PC-3 (cell line): ENCODE data around the gene PHGDH. TPM values are rescaled to one million over a fixed set of nuclear protein-coding genes. Genes with fewer than 3 reads are reported as not detected.
A peak's percentile ranks its signal among the peaks of the same experiment; 100 is the strongest.

Experiments
- ATAC-seq: fragments of 200-7000 bp; cut with Tn5 transposase; 2 replicates; pipeline ENCODE4 v1.9.1; 2020; ENCODE audit warnings: mild to moderate bottlenecking, moderate library complexity
- BruUV-seq: library from RNA; stranded (reverse); fragments of 400-500 nt; replicated peaks from 2 replicates; lab custom pipeline; 2021; lab: Mats Ljungman, UMichigan
- CTCF ChIA-PET: fragments of 300-600 bp; sonication (Branson Sonifier 250); formaldehyde crosslinking; loops from one replicate; lab custom pipeline; 2022; ENCODE audit warnings: antibody characterized with exemption; lab: Charles Lee
- POLR2A ChIA-PET: fragments of 300-600 bp; sonication (Branson Sonifier 250); formaldehyde crosslinking; loops from one replicate; lab custom pipeline; 2022; ENCODE audit warnings: antibody characterized with exemption; ENCODE audit not compliant: unreplicated experiment; lab: Charles Lee
- DNase-seq: peaks from one replicate; pipeline ENCODE4 v3.0.0-alpha.2; 2015
- H2AFZ ChIP-seq: fragments of 300-600 bp; sonication (generic); 2 replicates; pipeline ENCODE4 v1.6.0; 2016; ENCODE audit warnings: antibody characterized with exemption, low read length
- H3F3A ChIP-seq: fragments of 300-600 bp; sonication (generic); one replicate; pipeline ENCODE4 v1.6.0; 2017; ENCODE audit warnings: antibody characterized with exemption, low read length, control low read depth, mild to moderate bottlenecking; ENCODE audit not compliant: unreplicated experiment
- H3K27ac ChIP-seq: fragments of 300-600 bp; sonication (generic); 2 replicates; pipeline ENCODE4 v1.5.1; 2016; ENCODE audit warnings: mild to moderate bottlenecking, low read length
- H3K27me3 ChIP-seq: fragments of 300-600 bp; sonication (generic); 2 replicates; pipeline ENCODE4 v1.6.1; 2016; ENCODE audit warnings: low read length, mixed read lengths
- H3K36me3 ChIP-seq: fragments of 300-600 bp; sonication (generic); 2 replicates; pipeline ENCODE4 v1.6.1; 2016; ENCODE audit warnings: low read depth, mixed run types, low read length, mixed read lengths
- H3K4me1 ChIP-seq: fragments of 300-600 bp; sonication (generic); 2 replicates; pipeline ENCODE4 v1.5.1; 2016; ENCODE audit warnings: low read length; ENCODE audit not compliant: insufficient read depth
- H3K4me2 ChIP-seq: fragments of 300-600 bp; sonication (generic); 2 replicates; pipeline ENCODE4 v1.6.0; 2016; ENCODE audit warnings: low read length
- H3K4me3 ChIP-seq: fragments of 300-600 bp; sonication (generic); 2 replicates; pipeline ENCODE4 v1.5.1; 2016; ENCODE audit warnings: mild to moderate bottlenecking, low read length, mixed read lengths
- H3K79me2 ChIP-seq: fragments of 300-600 bp; sonication (generic); 2 replicates; pipeline ENCODE4 v1.6.1; 2017; ENCODE audit warnings: low read length, mixed read lengths
- H3K9ac ChIP-seq: fragments of 300-600 bp; sonication (generic); 2 replicates; pipeline ENCODE4 v1.6.0; 2016; ENCODE audit warnings: mild to moderate bottlenecking, low read length
- H3K9me2 ChIP-seq: fragments of 300-600 bp; sonication (generic); replicated peaks from 2 replicates; pipeline ENCODE4 v1.6.1; 2016; ENCODE audit warnings: mixed run types, low read length, mixed read lengths
- H3K9me3 ChIP-seq: fragments of 300-600 bp; sonication (generic); 2 replicates; pipeline ENCODE4 v1.6.1; 2016; ENCODE audit warnings: low read length, mixed read lengths
- H4K20me1 ChIP-seq: fragments of 300-600 bp; sonication (generic); 2 replicates; pipeline ENCODE4 v1.6.1; 2016; ENCODE audit warnings: low read length, mixed read lengths
- CTCF ChIP-seq: fragments of 300-600 bp; sonication (generic); conservative IDR thresholded peaks from 2 replicates; pipeline ENCODE4 v1.5.1; 2017; ENCODE audit warnings: antibody characterized with exemption, low read depth, mild to moderate bottlenecking, low read length
- EZH2 ChIP-seq: fragments of 300-600 bp; sonication (generic); IDR thresholded peaks from one replicate; pipeline ENCODE4 v1.6.1; 2017; ENCODE audit warnings: antibody characterized with exemption, mild to moderate bottlenecking, low read length; ENCODE audit not compliant: unreplicated experiment
- EZH2phosphoT487 ChIP-seq: fragments of 300-600 bp; sonication (generic); IDR thresholded peaks from 2 replicates; pipeline ENCODE4 v1.6.1; 2018; ENCODE audit warnings: mild to moderate bottlenecking, antibody characterized with exemption, low read length, borderline replicate concordance
- intact Hi-C: fragments of 100-400 bp; cut with micrococcal nuclease; formaldehyde crosslinking; loops from 2 replicates; pipeline ENCODE4 v1.9.0; 2023
- total RNA-seq: library from RNA; depleted of rRNA; stranded (reverse); fragments of >200 nt; gene quantifications from 2 replicates; pipeline ENCODE4 v1.2.3, GENCODE V29; 2014

Gene PHGDH
- total RNA-seq, 1 experiment from 2014 or later, result 134 TPM

DNA sequence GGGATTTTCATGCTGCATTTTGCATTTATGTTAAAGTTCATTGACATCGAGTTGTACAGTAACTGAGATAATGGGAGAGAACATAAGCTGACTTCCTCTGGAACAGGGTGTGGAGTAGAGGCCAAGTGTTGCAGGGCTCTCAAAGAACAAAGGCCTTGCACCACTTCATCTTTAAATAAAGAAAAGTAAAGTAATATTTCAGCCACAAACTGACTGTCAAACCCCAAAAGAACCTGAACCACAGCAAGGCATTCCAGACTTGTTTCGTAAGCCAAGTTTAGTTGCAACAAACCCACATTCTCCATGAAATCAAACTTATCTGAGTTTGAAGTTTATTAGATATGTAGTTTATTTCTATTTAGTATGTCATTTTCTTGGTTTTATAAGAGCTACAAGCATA, 76.0 kb downstream of the PHGDH start:
- Histone ChIP-seq H3K9me2 (no peaks in the 10 kb centered on the region), H3K4me1 (peaks cover 73% of the 10 kb centered on the region), H4K20me1 (no peaks in the 10 kb centered on the region), H3K4me2 (peak overlapping the region; percentile 33), H3K27me3 (no peaks in the 10 kb centered on the region), H3K4me3 (no peak overlapping the region), H3K9ac (no peak overlapping the region), H3K36me3 (no peaks in the 10 kb centered on the region), H2AFZ (no peak overlapping the region), H3K79me2 (no peaks in the 10 kb centered on the region), H3K9me3 (no peaks in the 10 kb centered on the region), H3K27ac (peak overlapping the region; percentile 74), H3F3A (no peaks in the 10 kb centered on the region)
- BruUV-seq, result no TSS peak
- POLR2A ChIA-PET, result no interaction called here
- CTCF ChIA-PET, result no interaction called here
- intact Hi-C loops, result loop anchor here (10.0 kb wide), 1 partner anchor 113 kb away; no protein-coding TSS in a partner anchor
- no peak for TF ChIP-seq CTCF
- no peak for TF ChIP-seq EZH2phosphoT487
- no peak for TF ChIP-seq EZH2
- peak; percentile 63 for DNase-seq
- ATAC-seq, result peak; percentile 46

DNA sequence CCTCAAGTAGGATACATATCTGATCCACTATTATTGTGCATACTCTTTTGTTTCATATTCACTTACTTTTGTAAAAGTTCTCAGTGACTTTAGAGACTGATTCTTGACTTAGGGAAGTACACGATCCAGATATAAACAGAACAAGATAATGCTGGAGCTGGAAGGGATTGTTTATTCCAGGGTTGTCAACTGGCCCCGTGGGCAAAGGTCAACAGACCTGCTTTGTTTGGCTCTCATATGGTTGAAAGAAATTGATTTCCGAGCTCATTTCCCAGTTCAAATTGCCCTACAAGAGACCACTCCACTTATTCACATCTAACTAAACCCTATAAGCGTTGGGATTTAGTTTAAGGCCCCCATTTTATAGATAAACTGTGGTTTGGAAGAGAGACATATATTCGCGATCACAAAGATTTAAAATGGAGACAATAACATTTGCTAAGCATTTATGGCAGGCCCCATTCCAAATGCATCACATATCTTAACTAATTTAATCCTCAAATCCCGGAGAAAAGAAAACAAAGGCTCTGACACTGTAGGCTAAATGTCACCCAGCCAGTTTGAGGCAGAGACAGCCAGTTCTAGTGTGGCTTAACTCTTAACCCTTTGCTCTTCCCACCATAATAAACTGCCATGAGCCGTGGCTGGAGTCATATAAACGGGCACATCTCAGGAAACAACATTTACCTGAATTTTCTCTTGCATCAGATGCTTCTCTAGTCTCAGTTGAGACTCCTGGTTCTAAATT, 78.9 kb downstream of the PHGDH start:
- no peaks in the 10 kb centered on the region for H3K79me2 ChIP-seq
- H3K9me3 ChIP-seq, result no peaks in the 10 kb centered on the region
- no peak overlapping the region for H3K27ac ChIP-seq
- ChIA-PET CTCF (no interaction called here), POLR2A (no interaction called here)
- no peak overlapping the region for H3K4me2 ChIP-seq
- H3K9ac ChIP-seq, result no peak overlapping the region
- TF ChIP-seq CTCF (no peak), EZH2phosphoT487 (no peak), EZH2 (no peak)
- no peaks in the 10 kb centered on the region for H4K20me1 ChIP-seq
- no peaks in the 10 kb centered on the region for H3K27me3 ChIP-seq
- no peaks in the 10 kb centered on the region for H3K9me2 ChIP-seq
- H3K36me3 ChIP-seq, result no peaks in the 10 kb centered on the region
- intact Hi-C loops, result no loop called here
- H3K4me1 ChIP-seq, result peaks cover 50% of the 10 kb centered on the region
- H3K4me3 ChIP-seq, result no peak overlapping the region
- BruUV-seq, result no TSS peak
- no peaks in the 10 kb centered on the region for H3F3A ChIP-seq
- DNase-seq (peak; percentile 16), ATAC-seq (no peak)
- H2AFZ ChIP-seq, result peak overlapping the region; percentile 39; the same call in 1 of the 2 replicates

DNA sequence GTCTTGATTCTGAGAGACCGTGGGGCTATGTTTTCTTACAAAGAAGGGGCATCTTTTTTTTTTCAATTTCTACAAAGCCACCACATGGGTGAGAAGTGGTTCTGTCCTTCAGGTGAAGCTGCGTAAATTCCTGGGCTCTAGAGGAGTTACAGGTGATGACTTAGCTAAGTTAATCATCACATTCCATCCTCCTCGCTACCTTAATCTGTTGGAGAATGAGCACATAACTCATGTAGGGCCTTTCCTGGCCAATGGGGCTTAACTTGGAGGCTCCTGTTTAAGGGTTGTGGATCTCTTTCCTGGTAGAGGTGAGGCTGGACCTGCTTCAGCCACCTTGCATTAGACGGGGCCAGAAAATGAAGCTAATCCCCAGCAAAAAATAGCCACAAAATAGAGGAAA, 79.6 kb downstream of the PHGDH start:
- no peaks in the 10 kb centered on the region for H3K9me3 ChIP-seq
- no peaks in the 10 kb centered on the region for H4K20me1 ChIP-seq
- no peaks in the 10 kb centered on the region for H3F3A ChIP-seq
- DNase-seq, result peak; percentile 27
- H3K9me2 ChIP-seq, result no peaks in the 10 kb centered on the region
- H3K27ac ChIP-seq, result no peak overlapping the region
- intact Hi-C loops, result no loop called here
- H3K4me1 ChIP-seq, result peaks cover 44% of the 10 kb centered on the region
- ChIA-PET POLR2A (interaction anchor here (0.7 kb wide), 1 partner anchor 126 kb away, joined by 5 read pairs; no protein-coding TSS in a partner anchor), CTCF (no interaction called here)
- no peaks in the 10 kb centered on the region for H3K36me3 ChIP-seq
- peak overlapping the region; percentile 39; the same call in 1 of the 2 replicates for H2AFZ ChIP-seq
- ATAC-seq, result no peak
- TF ChIP-seq EZH2phosphoT487 (no peak), EZH2 (no peak), CTCF (no peak)
- H3K79me2 ChIP-seq, result no peaks in the 10 kb centered on the region
- no TSS peak for BruUV-seq
- H3K4me3 ChIP-seq, result no peak overlapping the region
- no peak overlapping the region for H3K9ac ChIP-seq
- H3K4me2 ChIP-seq, result no peak overlapping the region
- no peaks in the 10 kb centered on the region for H3K27me3 ChIP-seq
